SU-DHL-6 (cell line): ENCODE data around the gene PLPP1.

ENCODE experiments used
- CTCF ChIP-seq: fragments of 200-600 bp; sonication (generic); IDR thresholded peaks from one replicate; pipeline ENCODE4 v1.5.1; 2017; ENCODE audit warnings: antibody characterized with exemption, mild to moderate bottlenecking, low read length, moderate library complexity; ENCODE audit not compliant: insufficient read depth, poor library complexity, severe bottlenecking
- EZH2phosphoT487 ChIP-seq: fragments of 200-600 bp; sonication (generic), shearing (Covaris generic); conservative IDR thresholded peaks from 2 replicates; pipeline ENCODE4 v1.6.1; 2018; ENCODE audit warnings: mild to moderate bottlenecking, antibody characterized with exemption, low read length, moderate library complexity, mixed read lengths

DNA sequence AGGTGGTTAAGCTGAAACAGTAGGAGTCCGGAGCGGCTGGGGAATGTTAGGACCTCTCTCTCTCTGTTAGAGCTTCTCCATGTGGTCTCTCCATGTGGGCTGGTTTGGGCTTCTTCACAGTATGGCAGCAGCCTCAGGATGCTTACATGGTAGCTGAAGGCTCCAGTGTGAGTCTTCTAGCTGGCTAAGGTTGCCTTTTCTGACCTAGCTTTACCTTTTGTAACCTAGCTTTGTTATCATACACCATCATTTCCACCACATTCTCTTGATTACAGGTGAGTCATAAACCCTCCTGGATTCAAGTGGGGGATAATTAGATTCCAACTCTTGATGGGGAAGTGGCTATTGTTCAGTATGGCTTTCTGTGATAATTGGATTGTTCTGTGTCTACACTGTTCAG, 128.5 kb downstream of the PLPP1 start:
- TF ChIP-seq CTCF: no peak
- no peak for TF ChIP-seq EZH2phosphoT487
